Mesodermal cell (in vitro differentiated cells): ENCODE measurements around the gene APOA1.
A peak's percentile ranks its signal among the peaks of the same experiment; 100 is the strongest.

Experiments
- H3K27ac ChIP-seq: 2 replicates; pipeline ENCODE4 v1.7.0; 2013; ENCODE audit warnings: mild to moderate bottlenecking, low read depth, low read length, moderate library complexity; ENCODE audit not compliant: severe bottlenecking
- H3K36me3 ChIP-seq: 2 replicates; pipeline ENCODE4 v1.7.1; 2013; ENCODE audit warnings: mild to moderate bottlenecking, low read length, moderate library complexity; ENCODE audit not compliant: control insufficient read depth, insufficient read depth
- H3K4me1 ChIP-seq: one replicate; pipeline ENCODE4 v1.7.1; 2013; ENCODE audit warnings: mild to moderate bottlenecking, low read length; ENCODE audit not compliant: insufficient read depth, control insufficient read depth, poor library complexity, severe bottlenecking
- H3K4me3 ChIP-seq: 2 replicates; pipeline ENCODE4 v1.7.0; 2013; ENCODE audit warnings: low read length, control low read depth, mild to moderate bottlenecking; ENCODE audit not compliant: insufficient read depth, poor library complexity, severe bottlenecking; ENCODE audit errors: extremely low read depth
- H3K9me3 ChIP-seq: 2 replicates; pipeline ENCODE4 v1.7.1; 2013; ENCODE audit warnings: mild to moderate bottlenecking, low read length, moderate library complexity; ENCODE audit not compliant: control insufficient read depth
- WGBS, 2 experiments: methylation state at CpG; one replicate each; pipeline ENCODE4 v1.1.5; 2013; ENCODE audit warnings: missing lambda C conversion rate in 2 of 2; ENCODE audit not compliant: insufficient coverage in 2 of 2; 5-methylcytosine and 5-hydroxymethylcytosine counted together

The APOA1 gene

DNA sequence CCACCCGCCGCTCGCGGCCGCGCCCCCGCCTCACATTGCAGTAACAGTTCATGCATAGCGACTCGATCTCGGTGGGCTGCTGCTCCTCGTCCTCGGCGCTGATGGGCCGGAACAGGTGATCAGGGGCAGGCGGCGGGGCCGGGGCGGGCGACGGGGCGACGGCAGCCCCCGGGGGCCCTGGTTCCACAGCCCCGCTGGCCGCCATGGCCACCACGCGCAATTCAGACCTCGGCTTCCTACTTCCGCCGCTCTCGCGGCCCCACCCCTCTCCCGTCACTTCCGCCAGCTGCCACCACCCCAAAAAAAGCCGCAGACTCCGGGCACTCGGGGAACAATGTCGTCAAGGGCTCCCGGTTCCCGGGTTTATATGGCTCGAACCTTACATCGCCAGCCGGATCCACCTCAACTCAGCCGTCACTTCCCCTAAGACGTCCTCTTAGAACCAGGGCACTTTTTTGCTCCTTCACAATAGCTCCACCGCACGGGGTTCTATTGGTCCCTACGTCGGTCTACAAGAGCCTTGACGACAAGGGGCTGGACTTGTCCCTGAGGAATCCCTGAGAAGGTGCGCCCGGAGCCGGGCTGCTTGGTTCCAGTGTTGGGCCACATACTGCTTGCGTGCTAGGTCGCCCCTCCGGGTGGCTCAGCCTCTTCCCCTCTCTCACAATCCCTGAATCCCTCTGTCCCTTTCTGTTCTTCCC lies 49.5 kb downstream of the APOA1 start, which contains the start of gene ZPR1:
TSS of gene ZPR1 (minus strand) at position 238 of the 701 bp plus-strand sequence. CDS start at position 205, 33 bp downstream.
- peaks cover 39% of the 10 kb centered on the region for H3K36me3 ChIP-seq
- H3K4me1 ChIP-seq, result no peaks in the 10 kb centered on the region
- H3K9me3 ChIP-seq, result no peaks in the 10 kb centered on the region
- WGBS, 2 experiments, result 1% methylated on average over 48 to 51 of the region's 56 CpGs
- no peak within 1 kb of the TSS for H3K27ac ChIP-seq
- H3K4me3 ChIP-seq, result peak within 1 kb of the TSS; percentile 82

DNA sequence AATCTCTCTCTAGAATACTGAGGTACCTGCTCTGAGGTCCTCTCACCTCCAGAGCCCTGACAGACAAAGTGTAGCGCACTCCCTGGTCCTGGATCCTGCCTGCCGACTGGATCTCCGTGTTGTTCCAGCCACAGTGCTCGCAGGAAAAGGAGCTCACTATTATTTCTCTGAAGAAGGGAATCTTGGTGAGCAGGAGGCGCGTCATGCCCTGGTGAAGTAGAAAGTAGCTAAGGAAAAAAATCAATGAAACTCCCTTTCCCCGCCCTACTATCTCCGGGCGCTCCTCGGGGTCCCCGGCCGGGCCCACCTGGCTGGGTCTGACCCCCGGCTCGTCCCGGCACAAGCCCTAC lies 50.0 kb downstream of the APOA1 start:
- H3K36me3 ChIP-seq, result peaks cover 44% of the 10 kb centered on the region
- peak overlapping the region; percentile 82 for H3K4me3 ChIP-seq
- H3K9me3 ChIP-seq, result no peaks in the 10 kb centered on the region
- H3K27ac ChIP-seq, result no peak overlapping the region
- WGBS, 2 experiments, result 0 to 7% methylated on average over 2 to 6 of the region's 15 CpGs
- no peaks in the 10 kb centered on the region for H3K4me1 ChIP-seq

DNA sequence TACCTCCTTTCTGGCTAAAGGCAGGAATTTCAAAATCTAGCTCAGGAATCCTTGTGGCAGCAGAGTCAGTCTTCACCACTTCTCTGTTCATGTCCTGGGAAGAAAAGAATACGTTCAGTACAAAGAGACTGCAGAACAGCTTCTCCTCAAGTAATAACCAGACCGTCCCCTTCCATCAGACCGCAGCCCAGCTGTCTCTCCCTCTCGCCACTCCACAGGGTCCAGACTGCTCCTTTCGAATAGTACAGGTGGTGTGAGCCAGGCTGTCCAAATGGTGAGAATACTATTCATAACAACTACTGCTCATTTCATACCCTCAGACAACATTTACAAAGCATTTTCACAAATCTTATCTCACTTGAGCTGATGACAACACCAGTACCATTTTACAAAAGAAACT lies 50.5 kb downstream of the APOA1 start:
- Histone ChIP-seq H3K9me3 (no peaks in the 10 kb centered on the region), H3K4me3 (peak overlapping the region; percentile 82), H3K4me1 (no peaks in the 10 kb centered on the region), H3K27ac (no peak overlapping the region), H3K36me3 (peaks cover 49% of the 10 kb centered on the region)
- 80 to 88% methylated on average over 1 to 2 of the region's 5 CpGs for WGBS, 2 experiments

DNA sequence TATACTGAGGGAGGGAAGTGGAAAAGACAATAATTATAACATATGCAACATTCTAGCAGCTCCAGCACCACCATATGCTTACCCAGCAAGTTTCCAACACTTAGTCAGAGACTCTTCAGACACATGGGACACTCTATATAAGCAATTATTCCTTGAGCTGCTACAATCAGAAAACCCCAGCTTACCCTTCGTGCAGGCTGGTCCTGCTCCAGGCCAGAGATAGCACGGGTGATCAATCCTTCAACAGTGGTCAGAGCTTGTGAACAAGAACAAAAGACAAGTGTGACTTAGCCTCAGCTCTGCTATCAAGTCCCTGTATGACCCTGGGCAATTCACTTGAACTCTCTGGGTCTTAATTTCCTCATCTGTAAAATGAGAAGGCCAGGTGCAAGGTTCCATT lies 51.1 kb downstream of the APOA1 start:
- 100% methylated on average over 2 of the region's 2 CpGs for WGBS, 2 experiments
- H3K27ac ChIP-seq, result no peak overlapping the region
- H3K4me1 ChIP-seq, result no peaks in the 10 kb centered on the region
- H3K9me3 ChIP-seq, result no peaks in the 10 kb centered on the region
- no peak overlapping the region for H3K4me3 ChIP-seq
- peaks cover 54% of the 10 kb centered on the region for H3K36me3 ChIP-seq
